Fibroblast of lung (primary cell): ENCODE data around the gene NUP210L.
"Not testable (repeated sequence)": the region's sequence is repeated elsewhere in the genome, so short reads cannot be mapped to it uniquely, and the experiment has no call there.

ENCODE experiments used
- EZH2 ChIP-seq: IDR thresholded peaks from 2 replicates; pipeline ENCODE4 v1.5.1; 2012; ENCODE audit warnings: low read length, control low read depth, mild to moderate bottlenecking; ENCODE audit errors: missing control alignments
- TF ChIP-seq, protein P1 (sequence below), 2 donors: IDR thresholded peaks in 1 of 2; conservative IDR thresholded peaks in 1 of 2; 1 replicate in 1 of 2; 2 replicates in 1 of 2; pipeline ENCODE4 v1.5.1; 2011 to 2012; ENCODE audit warnings: low read length in 2 of 2, control low read depth in 1 of 2, inconsistent platforms in 1 of 2, low read depth in 1 of 2, mild to moderate bottlenecking in 1 of 2

DNA sequence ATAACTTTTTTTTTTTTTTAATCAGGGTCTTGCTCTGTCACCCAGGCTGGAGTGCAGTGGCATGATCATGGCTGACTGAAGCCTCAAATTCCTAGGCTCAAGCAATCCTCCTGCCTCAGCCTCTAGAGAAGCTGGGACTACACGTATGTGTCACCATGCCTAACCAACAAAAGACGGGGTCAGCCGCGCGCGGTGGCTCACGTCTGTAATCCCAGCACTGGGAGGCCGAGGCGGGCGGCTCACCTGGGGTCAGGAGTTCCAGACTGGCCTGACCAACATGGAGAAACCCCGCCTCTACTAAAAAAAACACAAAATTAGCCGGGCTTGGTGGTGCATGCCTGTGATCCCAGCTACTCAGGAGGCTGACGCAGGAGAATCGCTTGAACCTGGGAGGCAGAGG is 142.3 kb downstream of the NUP210L start:
- TF ChIP-seq, protein P1, sequence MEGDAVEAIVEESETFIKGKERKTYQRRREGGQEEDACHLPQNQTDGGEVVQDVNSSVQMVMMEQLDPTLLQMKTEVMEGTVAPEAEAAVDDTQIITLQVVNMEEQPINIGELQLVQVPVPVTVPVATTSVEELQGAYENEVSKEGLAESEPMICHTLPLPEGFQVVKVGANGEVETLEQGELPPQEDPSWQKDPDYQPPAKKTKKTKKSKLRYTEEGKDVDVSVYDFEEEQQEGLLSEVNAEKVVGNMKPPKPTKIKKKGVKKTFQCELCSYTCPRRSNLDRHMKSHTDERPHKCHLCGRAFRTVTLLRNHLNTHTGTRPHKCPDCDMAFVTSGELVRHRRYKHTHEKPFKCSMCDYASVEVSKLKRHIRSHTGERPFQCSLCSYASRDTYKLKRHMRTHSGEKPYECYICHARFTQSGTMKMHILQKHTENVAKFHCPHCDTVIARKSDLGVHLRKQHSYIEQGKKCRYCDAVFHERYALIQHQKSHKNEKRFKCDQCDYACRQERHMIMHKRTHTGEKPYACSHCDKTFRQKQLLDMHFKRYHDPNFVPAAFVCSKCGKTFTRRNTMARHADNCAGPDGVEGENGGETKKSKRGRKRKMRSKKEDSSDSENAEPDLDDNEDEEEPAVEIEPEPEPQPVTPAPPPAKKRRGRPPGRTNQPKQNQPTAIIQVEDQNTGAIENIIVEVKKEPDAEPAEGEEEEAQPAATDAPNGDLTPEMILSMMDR (conservative IDR thresholded peaks at IDR 0.05 in 1 of 2, IDR thresholded peaks at IDR 0.05 in 1 of 2; ENCODE audit: low read depth in 1 of 2, low read length in 2 of 2): not testable (repeated sequence)
- TF ChIP-seq EZH2: not testable (repeated sequence)
